HG03457 (cell line): Measurements from ENCODE around the gene ABLIM1.

Experiments
- ATAC-seq: cut with Tn5 transposase; IDR thresholded peaks from one replicate; pipeline ENCODE4 v1.9.1; 2021; ENCODE audit warnings: moderate number of reproducible peaks; ENCODE audit not compliant: unreplicated experiment

Gene ABLIM1

GRCh38 chr10:114523876-114524275, 134.2 kb downstream of the ABLIM1 start:
- no peak for ATAC-seq

- ATAC-seq: no peak
Measured at GRCh38 chr10:114521255-114521654, 136.8 kb downstream of the ABLIM1 start.

GRCh38 chr10:114520453-114520852, 137.6 kb downstream of the ABLIM1 start:
- ATAC-seq: no peak

GRCh38 chr10:114519756-114520293, 138.2 kb downstream of the ABLIM1 start:
- ATAC-seq: no peak

- no peak for ATAC-seq
Measured at GRCh38 chr10:114519306-114519669, 138.8 kb downstream of the ABLIM1 start.

GRCh38 chr10:114518401-114519305, 139.4 kb downstream of the ABLIM1 start:
- no peak for ATAC-seq

- no peak for ATAC-seq
Measured at GRCh38 chr10:114517368-114518250, 140.5 kb downstream of the ABLIM1 start.

GRCh38 chr10:114516356-114516755, 141.7 kb downstream of the ABLIM1 start:
- ATAC-seq: no peak

GRCh38 chr10:114515298-114515914, 142.7 kb downstream of the ABLIM1 start:
- ATAC-seq: no peak

- ATAC-seq: no peak
Measured at GRCh38 chr10:114513381-114513792, 144.7 kb downstream of the ABLIM1 start.

GRCh38 chr10:114511881-114512280, 146.2 kb downstream of the ABLIM1 start:
- ATAC-seq: no peak

GRCh38 chr10:114508376-114508775, 149.7 kb downstream of the ABLIM1 start:
- ATAC-seq: no peak

- no peak for ATAC-seq
Measured at GRCh38 chr10:114507449-114507848, 150.6 kb downstream of the ABLIM1 start.

GRCh38 chr10:114506871-114507385, 151.1 kb downstream of the ABLIM1 start:
- ATAC-seq: no peak

- ATAC-seq: no peak
Measured at GRCh38 chr10:114504769-114505579, 153.1 kb downstream of the ABLIM1 start.

- no peak for ATAC-seq
Measured at GRCh38 chr10:114502074-114502473, 156.0 kb downstream of the ABLIM1 start.

GRCh38 chr10:114501650-114502049, 156.4 kb downstream of the ABLIM1 start:
- no peak for ATAC-seq

- no peak for ATAC-seq
Measured at GRCh38 chr10:114500643-114501042, 157.4 kb downstream of the ABLIM1 start.

GRCh38 chr10:114499630-114500190, 158.4 kb downstream of the ABLIM1 start:
- no peak for ATAC-seq

GRCh38 chr10:114499116-114499515, 159.0 kb downstream of the ABLIM1 start:
- ATAC-seq: no peak
